B cell (primary cell): ENCODE results near the gene JARID2. TPM values are rescaled to one million over a fixed set of nuclear protein-coding genes. Genes with fewer than 3 reads are reported as not detected.

Experiments used
- ATAC-seq: fragments of 200-7000 bp; cut with Tn5 transposase; one replicate; pipeline ENCODE4 v1.10.0; 2021; ENCODE audit warnings: low read depth, mild to moderate bottlenecking, moderate number of reproducible peaks, moderate library complexity
- CTCF ChIA-PET: fragments of 350-600 bp; sonication (Branson Sonifier 250); formaldehyde crosslinking; loops from one replicate; lab custom pipeline; 2021; ENCODE audit warnings: antibody characterized with exemption, inconsistent platforms; lab: Charles Lee
- POLR2A ChIA-PET: fragments of 350-600 bp; sonication (Branson Sonifier 250); formaldehyde crosslinking; loops from one replicate; lab custom pipeline; 2021; ENCODE audit warnings: antibody characterized with exemption; lab: Charles Lee
- DNase-seq: peaks from one replicate; pipeline ENCODE4 v3.0.0; 2013
- H2AFZ ChIP-seq: 2 replicates; pipeline ENCODE4 v1.6.1; 2012; ENCODE audit warnings: mild to moderate bottlenecking, low read depth, low read length; ENCODE audit not compliant: insufficient read depth, poor library complexity, severe bottlenecking
- H3K27ac ChIP-seq, 2 donors: 1 replicate in 1 of 2; 2 replicates in 1 of 2; pipeline ENCODE4 v1.5.1; 2012 to 2013; ENCODE audit warnings: low read length in 2 of 2, mild to moderate bottlenecking in 2 of 2, moderate library complexity in 1 of 2
- H3K27me3 ChIP-seq, 4 experiments: fragments of 200-600 bp in 1 of 4; sonication (generic) in 1 of 4; replicated peaks in 1 of 4; 1 replicate in 2 of 4; 2 replicates in 2 of 4; pipeline versions ENCODE4 v1.6.1 to v1.7.0; 2013 to 2016; ENCODE audit warnings: low read length in 3 of 4, mild to moderate bottlenecking in 2 of 4, mixed read lengths in 1 of 4, moderate library complexity in 1 of 4; ENCODE audit not compliant: insufficient read depth in 4 of 4, control insufficient read depth in 3 of 4; ENCODE audit errors: control extremely low read depth in 1 of 4
- H3K36me3 ChIP-seq, 2 experiments: replicated peaks in 1 of 2; 1 replicate in 1 of 2; 2 replicates in 1 of 2; pipeline versions ENCODE4 v1.6.1 to v1.7.1; 2013; ENCODE audit warnings: low read length in 1 of 2; ENCODE audit not compliant: insufficient read depth in 2 of 2, control insufficient read depth in 1 of 2; ENCODE audit errors: control extremely low read depth in 1 of 2, extremely low read depth in 1 of 2
- H3K4me1 ChIP-seq, 2 donors: fragments of 200-600 bp in 1 of 2; sonication (generic) in 1 of 2; 1 replicate in 1 of 2; 2 replicates in 1 of 2; pipeline versions ENCODE4 v1.5.1 to v1.6.1; 2013 to 2017; ENCODE audit warnings: low read length in 2 of 2; ENCODE audit not compliant: control insufficient read depth in 2 of 2, insufficient read depth in 2 of 2
- H3K4me2 ChIP-seq: replicated peaks from 2 replicates; pipeline ENCODE3; 2012; ENCODE audit warnings: mild to moderate bottlenecking, low read depth, low read length; ENCODE audit not compliant: poor library complexity, severe bottlenecking
- H3K4me3 ChIP-seq, 5 experiments: fragments of 200-600 bp in 1 of 5; sonication (generic) in 1 of 5; 1 replicate in 3 of 5; 2 replicates in 2 of 5; pipeline versions ENCODE4 v1.5.1 to v1.7.0; 2011 to 2016; ENCODE audit warnings: low read length in 4 of 5, mild to moderate bottlenecking in 4 of 5, low read depth in 2 of 5, control low read depth in 1 of 5, moderate library complexity in 1 of 5; ENCODE audit not compliant: insufficient read depth in 1 of 5; ENCODE audit errors: control extremely low read depth in 1 of 5, extremely low read depth in 1 of 5
- H3K79me2 ChIP-seq: fragments of 200-600 bp; sonication (generic); one replicate; pipeline ENCODE4 v1.6.0; 2016; ENCODE audit warnings: low read length; ENCODE audit not compliant: control insufficient read depth, insufficient read depth
- H3K9ac ChIP-seq: fragments of 200-600 bp; sonication (generic); 2 replicates; pipeline ENCODE4 v1.6.1; 2017; ENCODE audit warnings: mild to moderate bottlenecking, low read length, moderate library complexity
- H3K9me3 ChIP-seq, 3 donors: one replicate each; pipeline versions ENCODE4 v1.6.1 to v1.7.1; 2013; ENCODE audit warnings: low read length in 2 of 3; ENCODE audit not compliant: control insufficient read depth in 2 of 3, insufficient read depth in 1 of 3; ENCODE audit errors: control extremely low read depth in 1 of 3
- H4K20me1 ChIP-seq: 2 replicates; pipeline ENCODE4 v1.6.0; 2012; ENCODE audit warnings: mild to moderate bottlenecking, low read length; ENCODE audit not compliant: insufficient read depth, control insufficient read depth, poor library complexity, severe bottlenecking
- H3K27ac Mint-ChIP-seq: one replicate; pipeline ENCODE4 v1.8.0; 2021; ENCODE audit warnings: mixed read lengths
- H3K27me3 Mint-ChIP-seq: one replicate; pipeline ENCODE4 v1.8.0; 2021; ENCODE audit warnings: mixed read lengths
- H3K4me1 Mint-ChIP-seq: one replicate; pipeline ENCODE4 v1.8.0; 2021; ENCODE audit warnings: mixed read lengths
- H3K4me3 Mint-ChIP-seq: one replicate; pipeline ENCODE4 v1.8.0; 2021; ENCODE audit warnings: mixed read lengths
- H3K9me3 Mint-ChIP-seq: one replicate; pipeline ENCODE4 v1.8.0; 2022; ENCODE audit warnings: mixed read lengths; ENCODE audit not compliant: insufficient read depth
- CTCF ChIP-seq: fragments of 200-600 bp; IDR thresholded peaks from one replicate; pipeline ENCODE4 v1.8.0; 2022; ENCODE audit warnings: antibody characterized with exemption, mild to moderate bottlenecking
- EZH2 ChIP-seq: IDR thresholded peaks from 2 replicates; pipeline ENCODE4 v1.6.1; 2012; ENCODE audit warnings: borderline replicate concordance, low read depth, mild to moderate bottlenecking, moderate library complexity, low read length; ENCODE audit not compliant: insufficient read depth, poor library complexity, severe bottlenecking
- WGBS: methylation state at CpG from one replicate; pipeline ENCODE4 v1.1.5; 2013; ENCODE audit warnings: missing lambda C conversion rate; ENCODE audit not compliant: insufficient coverage; 5-methylcytosine and 5-hydroxymethylcytosine counted together
- intact Hi-C: fragments of 100-400 bp; cut with micrococcal nuclease; formaldehyde crosslinking; loops from one replicate; pipeline ENCODE4 v1.10.0; 2022
- polyA plus RNA-seq: library from polyadenylated mRNA; depleted of rRNA; stranded (reverse); fragments of >200 nt; gene quantifications from 2 replicates; pipeline ENCODE4 v1.2.3, GENCODE V29; 2012
- total RNA-seq, 2 donors: library from RNA; stranded (reverse); fragments of 120-200 nt in 1 of 2; gene quantifications; 1 replicate in 1 of 2; 2 replicates in 1 of 2; pipeline versions ENCODE4 v1.2.3 to v1.2.4, GENCODE V29; 2013 to 2022

Gene JARID2
- total and polyA plus RNA-seq, 2 donors (not counting 1 experiment from before 2014, with no cell fraction given): 11.0 to 58.1 TPM

- peaks cover 32 to 45% of the 10 kb centered on the region in 2 donors for H3K4me1 ChIP-seq
- intact Hi-C loops: no loop called here
- no peak overlapping the region for H3K27ac Mint-ChIP-seq
Measured at GRCh38 chr6:15292721-15293302, 46.9 kb downstream of the JARID2 start.

GRCh38 chr6:15293674-15294073, 47.8 kb downstream of the JARID2 start:
- H3K4me3 Mint-ChIP-seq: no peak overlapping the region
- CTCF ChIA-PET: no interaction called here

More at GRCh38 chr6:15292721-15293302, 46.9 kb downstream of the JARID2 start:
- Histone ChIP-seq H3K9ac (no peak overlapping the region), H2AFZ (no peak overlapping the region), H4K20me1 (peaks cover 54% of the 10 kb centered on the region), H3K36me3 (peaks cover 0 to 11% of the 10 kb centered on the region in 2 experiments), H3K4me2 (no peak overlapping the region), H3K4me3 (no peak overlapping the region), H3K9me3 (no peaks in the 10 kb centered on the region), H3K27ac (no peak overlapping the region), H3K79me2 (peaks cover 100% of the 10 kb centered on the region), H3K27me3 (no peaks in the 10 kb centered on the region)
- ChIA-PET CTCF (no interaction called here), POLR2A (no interaction called here)
- DNase-seq: no peak
- H3K27me3 Mint-ChIP-seq: no peaks in the 10 kb centered on the region
- H3K4me3 Mint-ChIP-seq: no peak overlapping the region
- H3K4me1 Mint-ChIP-seq: peaks cover 68% of the 10 kb centered on the region
- no peak for ATAC-seq
- H3K9me3 Mint-ChIP-seq: peaks cover 2% of the 10 kb centered on the region
- 100% methylated on average over 1 of the region's 7 CpGs for WGBS
- TF ChIP-seq EZH2 (no peak), CTCF (no peak)

More at GRCh38 chr6:15293674-15294073, 47.8 kb downstream of the JARID2 start:
- H3K4me2 ChIP-seq: no peak overlapping the region
- peaks cover 2% of the 10 kb centered on the region for H3K9me3 Mint-ChIP-seq
- H3K36me3 ChIP-seq: peaks cover 0 to 11% of the 10 kb centered on the region in 2 experiments
- no peak overlapping the region for H3K9ac ChIP-seq
- no peaks in the 10 kb centered on the region for H3K27me3 ChIP-seq
- DNase-seq (no peak), ATAC-seq (no peak)
- no peak for TF ChIP-seq CTCF
- TF ChIP-seq EZH2: no peak
- H3K27ac Mint-ChIP-seq: peak overlapping the region; percentile 2
- H3K4me1 Mint-ChIP-seq: peaks cover 65% of the 10 kb centered on the region
- no peak overlapping the region for H3K27ac ChIP-seq
- H3K9me3 ChIP-seq: no peaks in the 10 kb centered on the region
- intact Hi-C loops: no loop called here
- H3K27me3 Mint-ChIP-seq: no peaks in the 10 kb centered on the region
- POLR2A ChIA-PET: no interaction called here
- H3K4me3 ChIP-seq: no peak overlapping the region
- 86% methylated on average over 1 of the region's 2 CpGs for WGBS
- H4K20me1 ChIP-seq: peaks cover 53% of the 10 kb centered on the region
- H3K79me2 ChIP-seq: peaks cover 99% of the 10 kb centered on the region
- H3K4me1 ChIP-seq: peaks cover 32 to 44% of the 10 kb centered on the region in 2 donors
- no peak overlapping the region for H2AFZ ChIP-seq
